HepG2 (cell line): Measurements from ENCODE around the gene MXD1. TPM values are rescaled to one million over a fixed set of nuclear protein-coding genes. Genes with fewer than 3 reads are reported as not detected.
A peak's percentile ranks its signal among the peaks of the same experiment; 100 is the strongest.

Source experiments
- BATF2 ChIP-seq: sonication (generic); formaldehyde crosslinking; IDR thresholded peaks from 2 replicates; pipeline ENCODE4 v1.8.0; 2022; ENCODE audit warnings: mild to moderate bottlenecking, missing genetic modification reagents, moderate library complexity
- DR1 ChIP-seq: sonication (generic); formaldehyde crosslinking; IDR thresholded peaks from 2 replicates; pipeline ENCODE4 v1.8.0; 2021; ENCODE audit warnings: mild to moderate bottlenecking, missing genetic modification reagents, inconsistent platforms
- KDM5B ChIP-seq: sonication (generic); formaldehyde crosslinking; IDR thresholded peaks from 2 replicates; pipeline ENCODE4 v1.4.0; 2020; ENCODE audit warnings: missing genetic modification reagents, mild to moderate bottlenecking, borderline replicate concordance
- NR0B2 ChIP-seq: sonication (generic); formaldehyde crosslinking; IDR thresholded peaks from 2 replicates; pipeline ENCODE4 v1.4.0; 2020; ENCODE audit warnings: mild to moderate bottlenecking, missing genetic modification reagents
- REST ChIP-seq, 2 experiments: IDR thresholded peaks; 2 replicates each; pipeline ENCODE4 v1.6.1; 2011 to 2012; ENCODE audit warnings: low read length in 2 of 2, borderline replicate concordance in 1 of 2, low read depth in 1 of 2, mild to moderate bottlenecking in 1 of 2, moderate library complexity in 1 of 2
- SCMH1 ChIP-seq: sonication (generic); formaldehyde crosslinking; IDR thresholded peaks from 2 replicates; pipeline ENCODE4 v1.9.0; 2021; ENCODE audit warnings: missing genetic modification reagents, mild to moderate bottlenecking, borderline replicate concordance
- TMF1 ChIP-seq: sonication (generic); formaldehyde crosslinking; IDR thresholded peaks from 2 replicates; pipeline ENCODE4 v1.8.1; 2022; ENCODE audit warnings: low read depth, missing genetic modification reagents
- ZBTB26 ChIP-seq: IDR thresholded peaks from 2 replicates; pipeline ENCODE4 v1.6.1; 2016; ENCODE audit warnings: missing compliant biosample characterization, missing genetic modification reagents, borderline replicate concordance
- ZNF234 ChIP-seq: sonication (generic); formaldehyde crosslinking; conservative IDR thresholded peaks from 2 replicates; pipeline ENCODE4 v1.5.1; 2020; ENCODE audit warnings: mild to moderate bottlenecking, missing genetic modification reagents
- ZNF281 ChIP-seq: sonication (generic); formaldehyde crosslinking; IDR thresholded peaks from 2 replicates; pipeline ENCODE4 v1.4.0; 2020; ENCODE audit warnings: missing genetic modification reagents, borderline replicate concordance
- ZNF30 ChIP-seq: sonication (generic); formaldehyde crosslinking; IDR thresholded peaks from 2 replicates; pipeline ENCODE4 v1.5.0; 2020; ENCODE audit warnings: mild to moderate bottlenecking, missing genetic modification reagents
- ZNF687 ChIP-seq: sonication (generic); formaldehyde crosslinking; IDR thresholded peaks from 2 replicates; pipeline ENCODE4 v1.5.1; 2020; ENCODE audit warnings: mild to moderate bottlenecking, missing genetic modification reagents, moderate library complexity
- ZNF772 ChIP-seq: sonication (generic); formaldehyde crosslinking; IDR thresholded peaks from 2 replicates; pipeline ENCODE4 v1.5.0; 2020; ENCODE audit warnings: mild to moderate bottlenecking, missing genetic modification reagents
- ZNF816 ChIP-seq: sonication (generic); formaldehyde crosslinking; IDR thresholded peaks from 2 replicates; pipeline ENCODE4 v1.8.0; 2022; ENCODE audit warnings: missing genetic modification reagents, mild to moderate bottlenecking, borderline replicate concordance
- polyA plus RNA-seq, 8 experiments: library from polyadenylated mRNA; depleted of rRNA in 3 of 8; stranded (reverse) in 7 of 8; unstranded in 1 of 8; fragments of >200 nt; fragmentation: Illumina TruSeq in 4 of 8; extraction: Trizol in 4 of 8; gene quantifications; 2 replicates each; pipeline versions ENCODE4 v1.2.1 to v1.2.3, GENCODE V29; 2011 to 2016; ENCODE audit warnings: low read depth in 4 of 8, missing spikeins in 1 of 8, mixed read lengths in 1 of 8; ENCODE audit not compliant: insufficient read depth in 1 of 8
- total RNA-seq, 5 experiments: library from RNA; depleted of rRNA; stranded (reverse); fragments of >200 nt; fragmentation: Illumina TruSeq; extraction: Trizol; gene quantifications; 2 replicates each; pipeline ENCODE4 v1.2.3, GENCODE V29; 2016; ENCODE audit warnings: low read depth in 1 of 5

MXD1 gene
- total and polyA plus RNA-seq, 2 of the 13 experiments (the other 11 are each of a cell fraction or from before 2014, with no cell fraction given) = 6.4 to 14.9 TPM

- 0 out of 2 replicates have a peak, but pooled peaks have one; percentile 34 for TF ChIP-seq BATF2 (CRISPR knock-in tag)
- TF ChIP-seq ZNF687 = peak; percentile 93
- 0 out of 2 replicates have a peak, but pooled peaks have one; percentile 12 for TF ChIP-seq ZNF281 (CRISPR knock-in tag)
- peak; percentile 80; the same call in 1 of the 2 replicates for TF ChIP-seq ZNF772 (CRISPR knock-in tag)
- TF ChIP-seq ZNF30 (CRISPR knock-in tag) = no peak
- no peak for TF ChIP-seq ZNF234 (CRISPR knock-in tag)
- peak; percentile 60 for TF ChIP-seq KDM5B (CRISPR knock-in tag)
- no peak for TF ChIP-seq REST (IDR thresholded peaks at IDR 0.05; ENCODE audit: borderline replicate concordance in 1 of 2, low read depth in 1 of 2, low read length in 2 of 2)
- no peak for TF ChIP-seq TMF1 (CRISPR knock-in tag)
- no peak for TF ChIP-seq ZNF816 (CRISPR knock-in tag)
- no peak for TF ChIP-seq SCMH1 (CRISPR knock-in tag)
- TF ChIP-seq NR0B2 (CRISPR knock-in tag) = no peak
- no peak for TF ChIP-seq DR1 (CRISPR knock-in tag)
- no peak for TF ChIP-seq ZBTB26 (CRISPR knock-in tag)
Measured at GRCh38 chr2:69975853-69976462, 61.0 kb downstream of the MXD1 start (continued).
